Stimulated activated CD8-positive, alpha-beta memory T cell treated with anti-CD3 and anti-CD28 coated beads, Interleukin-12 subunit alpha, Interleukin-12 subunit beta, amount 100 ng/mL, for 24 hours (primary cell): Measurements from ENCODE around the gene FBXL14.
"Not testable (repeated sequence)": the region's sequence is repeated elsewhere in the genome, so short reads cannot be mapped to it uniquely, and the experiment has no call there.

Experiments used
- DNase-seq: peaks from one replicate; pipeline ENCODE4 v3.0.0-alpha.2; 2020; ENCODE audit errors: extremely low read depth

FBXL14 gene

GRCh38 chr12:1573960-1574864 lies 20.2 kb downstream of the FBXL14 start:
- no peak for DNase-seq

- no peak for DNase-seq
Measured at GRCh38 chr12:1572731-1573130, 21.6 kb downstream of the FBXL14 start.

GRCh38 chr12:1567852-1568251 lies 26.5 kb downstream of the FBXL14 start:
- DNase-seq: no peak

GRCh38 chr12:1566449-1567135 lies 27.8 kb downstream of the FBXL14 start:
- DNase-seq: no peak

- no peak for DNase-seq
Measured at GRCh38 chr12:1565172-1565571, 29.2 kb downstream of the FBXL14 start.

GRCh38 chr12:1564067-1564466 lies 30.3 kb downstream of the FBXL14 start:
- DNase-seq: no peak

- DNase-seq: no peak
Measured at GRCh38 chr12:1562813-1563407, 31.5 kb downstream of the FBXL14 start.

- DNase-seq: no peak
Measured at GRCh38 chr12:1560704-1561103, 33.7 kb downstream of the FBXL14 start.

- no peak for DNase-seq
Measured at GRCh38 chr12:1559676-1560091, 34.7 kb downstream of the FBXL14 start.

- not testable (repeated sequence) for DNase-seq
Measured at GRCh38 chr12:1558108-1558507, 36.3 kb downstream of the FBXL14 start.

- no peak for DNase-seq
Measured at GRCh38 chr12:1553987-1554982, 40.1 kb downstream of the FBXL14 start.

- DNase-seq: no peak
Measured at GRCh38 chr12:1553536-1553935, 40.8 kb downstream of the FBXL14 start.

- no peak for DNase-seq
Measured at GRCh38 chr12:1552911-1553491, 41.4 kb downstream of the FBXL14 start.

- no peak for DNase-seq
Measured at GRCh38 chr12:1552171-1552570, 42.2 kb downstream of the FBXL14 start.

- DNase-seq: no peak
Measured at GRCh38 chr12:1551496-1551895, 42.9 kb downstream of the FBXL14 start.

GRCh38 chr12:1546931-1547640 lies 47.3 kb downstream of the FBXL14 start:
- DNase-seq: no peak

- DNase-seq: no peak
Measured at GRCh38 chr12:1544996-1545700, 49.2 kb downstream of the FBXL14 start.

- no peak for DNase-seq
Measured at GRCh38 chr12:1542599-1542998, 51.8 kb downstream of the FBXL14 start.

- no peak for DNase-seq
Measured at GRCh38 chr12:1540690-1541089, 53.7 kb downstream of the FBXL14 start.

- DNase-seq: no peak
Measured at GRCh38 chr12:1539135-1539534, 55.2 kb downstream of the FBXL14 start.
